ENCODE measurements around the gene FAM98B.
A peak's percentile ranks its signal among the peaks of the same experiment; 100 is the strongest.
"Not testable (repeated sequence)": the region's sequence is repeated elsewhere in the genome, so short reads cannot be mapped to it uniquely, and the experiment has no call there.

The FAM98B gene

DNA sequence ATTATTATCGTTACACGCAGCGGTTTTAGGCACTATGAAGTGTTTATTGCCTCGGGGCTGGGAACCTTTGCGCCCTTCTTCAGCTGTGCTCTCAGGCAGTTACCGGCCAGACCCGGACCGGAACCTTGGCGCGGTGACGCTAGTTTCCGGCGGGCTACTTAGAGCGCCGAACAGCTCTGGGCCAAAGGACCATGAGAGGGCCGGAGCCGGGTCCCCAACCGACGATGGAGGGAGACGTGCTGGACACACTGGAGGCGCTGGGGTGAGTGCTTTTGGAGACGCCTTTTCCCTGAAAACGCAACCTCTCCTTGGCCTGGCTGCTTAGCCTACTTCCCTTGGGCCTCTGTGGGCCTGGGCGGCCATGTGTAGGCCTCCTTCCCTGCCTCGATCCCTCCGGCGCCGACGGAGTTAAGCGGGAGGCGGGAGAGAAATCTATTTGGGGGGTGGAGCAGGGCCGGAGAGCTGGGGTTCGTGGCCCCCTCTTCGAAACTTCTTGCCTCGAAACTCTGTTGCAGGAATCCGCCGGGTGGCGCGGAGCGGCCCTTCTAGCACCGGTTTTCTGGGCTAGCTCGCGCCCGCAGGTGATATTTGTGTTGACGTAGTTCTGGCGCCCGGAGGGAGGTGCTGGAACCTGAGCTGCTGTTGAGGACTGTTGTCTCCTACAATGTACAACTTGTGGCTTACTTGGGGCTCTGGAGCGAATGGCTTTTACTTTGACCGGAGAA is at the start of gene FAM98B:
FAM98B (plus strand) TSS at position 157 of the 725 bp plus-strand sequence; CDS start at position 192, 35 bp downstream.
- peak within 1 kb of the TSS; percentile 90 for H3K4me3 Mint-ChIP-seq
- peaks cover 8% of the 10 kb centered on the region for H3K27me3 Mint-ChIP-seq
- peaks cover 22% of the 10 kb centered on the region for H3K36me3 Mint-ChIP-seq (ENCODE audit: low read depth)
- intact Hi-C loops (cut with micrococcal nuclease) = no loop called here
- H3K27ac Mint-ChIP-seq = peak within 1 kb of the TSS; percentile 92
- H3K4me1 Mint-ChIP-seq (ENCODE audit: low read depth) = peaks cover 37% of the 10 kb centered on the region
- H3K9me3 Mint-ChIP-seq = peaks cover 9% of the 10 kb centered on the region

DNA sequence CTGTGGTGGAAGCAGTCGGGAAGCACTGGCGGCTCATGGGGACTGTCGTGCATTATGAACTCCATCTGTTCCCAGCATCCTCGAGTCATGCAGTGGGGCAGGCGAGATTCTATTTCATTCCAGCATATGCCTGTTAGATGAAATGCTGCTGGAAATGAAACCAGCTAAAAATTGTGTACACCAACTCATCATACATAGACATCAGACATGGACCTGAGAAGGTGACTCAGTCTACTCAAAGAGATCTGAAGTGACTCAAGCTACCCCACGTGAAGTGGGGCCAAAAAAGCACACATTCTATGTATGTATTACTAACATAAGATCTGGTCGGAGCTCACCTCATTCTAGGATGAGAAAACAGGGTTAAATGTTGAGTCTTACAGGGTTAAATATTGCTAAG is 47.5 kb upstream of the FAM98B start:
- Mint-ChIP-seq H3K4me3 (no peak overlapping the region), H3K4me1 (ENCODE audit: low read depth) (peaks cover 14% of the 10 kb centered on the region), H3K36me3 (ENCODE audit: low read depth) (no peaks in the 10 kb centered on the region), H3K27me3 (peaks cover 5% of the 10 kb centered on the region), H3K9me3 (no peaks in the 10 kb centered on the region), H3K27ac (no peak overlapping the region)
- intact Hi-C loops (cut with micrococcal nuclease) = loop anchor here (5.0 kb wide), 1 partner anchor 44 kb away; no protein-coding TSS in a partner anchor

DNA sequence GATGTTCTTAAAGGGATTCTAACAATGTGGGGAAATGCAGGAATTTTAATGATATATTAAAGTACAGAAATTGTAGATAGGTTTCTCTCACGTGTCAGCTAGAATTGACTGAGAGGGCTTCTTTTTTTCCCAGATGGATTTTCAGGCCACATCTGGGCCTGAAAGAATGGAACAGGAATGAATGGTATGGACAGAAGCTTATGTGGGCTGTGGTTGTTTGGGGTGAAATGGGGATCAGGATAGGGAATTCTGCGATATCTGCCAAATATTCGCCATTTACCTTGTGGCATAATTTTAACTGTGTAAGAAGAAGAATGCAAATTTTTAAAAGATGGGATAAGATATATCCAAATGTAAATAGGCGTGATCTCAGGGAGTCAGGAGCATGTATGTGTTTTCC is 45.4 kb upstream of the FAM98B start:
- no peak overlapping the region for H3K4me3 Mint-ChIP-seq

DNA sequence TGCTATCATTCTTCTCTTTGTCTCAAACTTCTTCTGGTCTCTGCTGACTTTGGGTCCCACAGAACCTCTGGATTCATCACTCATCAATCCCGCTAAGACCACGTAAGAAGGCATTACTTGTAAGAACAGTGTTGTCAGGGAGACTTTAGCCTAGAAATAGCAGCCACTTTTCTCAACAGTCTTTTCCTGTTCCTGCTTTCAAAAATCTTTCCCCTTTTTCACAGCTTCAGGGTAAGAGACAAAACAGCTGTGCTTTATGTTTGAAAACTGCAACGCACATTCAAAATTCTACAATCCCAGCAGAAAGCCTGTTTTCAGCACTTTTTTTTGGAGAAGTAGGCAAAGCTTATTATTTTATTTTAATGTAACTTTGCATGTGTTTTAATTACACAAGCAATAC is 42.0 kb upstream of the FAM98B start:
- Mint-ChIP-seq H3K4me3 (peak overlapping the region; percentile 55), H3K4me1 (ENCODE audit: low read depth) (peaks cover 21% of the 10 kb centered on the region), H3K27me3 (peaks cover 4% of the 10 kb centered on the region), H3K36me3 (ENCODE audit: low read depth) (no peaks in the 10 kb centered on the region), H3K27ac (peak overlapping the region; percentile 86), H3K9me3 (no peaks in the 10 kb centered on the region)
- intact Hi-C loops (cut with micrococcal nuclease) = no loop called here

More for the DNA sequence above, 45.4 kb upstream of the FAM98B start:
- no peaks in the 10 kb centered on the region for H3K9me3 Mint-ChIP-seq
- peaks cover 20% of the 10 kb centered on the region for H3K4me1 Mint-ChIP-seq (ENCODE audit: low read depth)
- H3K36me3 Mint-ChIP-seq (ENCODE audit: low read depth) = no peaks in the 10 kb centered on the region
- intact Hi-C loops (cut with micrococcal nuclease) = loop anchor here (5.0 kb wide), 1 partner anchor 46 kb away; no protein-coding TSS in a partner anchor
- no peak overlapping the region for H3K27ac Mint-ChIP-seq
- peaks cover 5% of the 10 kb centered on the region for H3K27me3 Mint-ChIP-seq

DNA sequence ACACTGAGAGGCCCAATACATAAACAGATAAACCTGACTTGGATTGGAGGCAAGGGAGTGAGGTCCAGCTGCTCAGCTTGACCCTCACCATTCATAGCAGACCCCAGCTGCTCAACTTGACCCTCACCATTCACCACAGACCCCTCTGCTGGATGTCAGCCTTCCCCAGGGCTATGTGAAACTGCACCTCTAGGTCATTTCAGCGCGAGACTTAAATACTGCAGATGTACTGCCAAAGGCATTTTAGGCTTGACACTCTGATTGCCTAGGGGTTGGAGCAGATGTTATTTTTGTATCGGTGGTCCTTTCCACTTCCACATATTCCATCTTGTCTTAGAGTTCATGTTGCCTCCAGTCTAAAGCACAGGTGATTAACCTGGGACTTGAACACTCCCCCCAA is 41.5 kb upstream of the FAM98B start:
- Mint-ChIP-seq H3K9me3 (no peaks in the 10 kb centered on the region), H3K27ac (peak overlapping the region; percentile 86), H3K36me3 (ENCODE audit: low read depth) (no peaks in the 10 kb centered on the region), H3K27me3 (peaks cover 4% of the 10 kb centered on the region), H3K4me3 (no peak overlapping the region), H3K4me1 (ENCODE audit: low read depth) (peaks cover 21% of the 10 kb centered on the region)
- intact Hi-C loops (cut with micrococcal nuclease) = no loop called here

DNA sequence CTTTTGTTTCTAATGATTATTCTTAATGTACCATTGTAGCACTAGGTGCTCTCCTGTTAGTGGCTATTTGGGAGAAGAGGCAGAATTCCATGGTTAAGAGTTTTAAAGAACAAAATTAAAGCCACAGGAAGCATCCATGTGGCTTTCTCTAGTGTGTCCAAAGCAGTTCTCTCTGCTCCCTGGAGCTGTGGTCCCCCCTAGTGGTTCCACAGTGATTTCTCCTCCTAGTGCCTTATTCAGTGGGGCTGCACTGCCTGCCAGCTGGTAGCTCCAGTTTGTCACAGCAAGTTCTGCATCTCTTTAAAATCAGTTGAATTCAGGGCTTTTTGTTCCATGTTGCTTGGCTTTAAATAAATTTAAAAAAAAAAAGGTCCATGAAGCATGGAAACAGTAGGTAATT is 39.6 kb upstream of the FAM98B start:
- Mint-ChIP-seq H3K36me3 (ENCODE audit: low read depth) (no peaks in the 10 kb centered on the region), H3K4me3 (no peak overlapping the region)

DNA sequence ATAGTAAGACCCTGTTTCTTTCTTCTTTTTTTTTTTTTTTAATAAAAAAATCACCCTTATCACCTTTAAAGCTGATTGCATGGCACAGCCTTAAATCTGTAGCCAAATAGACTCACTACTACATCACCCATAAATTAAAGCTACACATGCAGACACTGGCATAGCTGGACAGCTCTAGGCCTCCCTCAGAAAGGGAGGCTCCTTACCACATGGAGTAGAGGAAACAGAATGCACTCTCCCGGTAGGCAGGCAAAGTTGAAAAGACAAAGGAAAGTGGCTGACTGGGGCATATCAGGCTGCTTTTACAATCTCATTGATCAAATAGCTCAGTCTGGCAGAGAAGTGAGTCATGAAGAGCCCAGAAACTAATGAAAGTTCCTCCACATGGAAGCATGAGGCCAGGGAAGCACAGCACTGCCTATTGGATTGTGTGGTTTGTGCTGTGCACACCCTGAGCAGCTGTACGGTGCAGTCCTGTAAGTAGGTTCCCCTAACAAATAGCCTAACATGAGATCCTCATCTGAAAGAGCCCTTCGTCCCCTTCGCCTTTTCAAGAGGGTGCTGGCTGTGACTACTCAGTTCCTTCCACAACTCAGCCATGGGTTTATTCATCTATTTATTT is 32.7 kb upstream of the FAM98B start:
- Mint-ChIP-seq H3K27me3 (peaks cover 9% of the 10 kb centered on the region), H3K9me3 (no peaks in the 10 kb centered on the region), H3K27ac (no peak overlapping the region), H3K4me1 (ENCODE audit: low read depth) (no peaks in the 10 kb centered on the region), H3K36me3 (ENCODE audit: low read depth) (no peaks in the 10 kb centered on the region), H3K4me3 (no peak overlapping the region)
- intact Hi-C loops (cut with micrococcal nuclease) = no loop called here

More for the DNA sequence above, 39.6 kb upstream of the FAM98B start:
- Mint-ChIP-seq H3K9me3 (no peaks in the 10 kb centered on the region), H3K4me1 (ENCODE audit: low read depth) (peaks cover 21% of the 10 kb centered on the region), H3K27ac (no peak overlapping the region), H3K27me3 (peaks cover 4% of the 10 kb centered on the region)
- intact Hi-C loops (cut with micrococcal nuclease) = loop anchor here (2.0 kb wide), 1 partner anchor 420 kb away; no protein-coding TSS in a partner anchor

DNA sequence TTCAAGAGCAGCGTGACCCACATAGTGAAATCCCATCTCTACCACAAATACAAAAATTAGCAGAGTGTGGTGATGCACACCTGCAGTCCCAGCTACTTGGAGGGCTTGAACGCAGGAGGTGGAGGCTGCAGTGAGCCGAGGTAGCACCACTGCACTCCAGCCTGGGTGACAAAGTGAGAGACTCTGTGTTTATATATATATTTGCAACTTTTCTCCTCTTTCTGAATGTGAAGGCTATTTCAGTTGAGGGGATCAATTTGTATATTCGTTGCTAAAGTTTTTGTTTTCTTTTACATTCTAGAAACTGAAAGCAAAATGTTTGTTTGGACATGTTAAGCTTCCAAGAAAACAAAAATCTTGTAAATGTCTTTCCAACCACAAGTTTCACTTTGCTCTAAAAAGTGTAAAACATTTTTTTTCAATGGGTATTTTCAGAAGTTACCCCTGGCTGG is 29.8 kb upstream of the FAM98B start:
- intact Hi-C loops (cut with micrococcal nuclease) = no loop called here

DNA sequence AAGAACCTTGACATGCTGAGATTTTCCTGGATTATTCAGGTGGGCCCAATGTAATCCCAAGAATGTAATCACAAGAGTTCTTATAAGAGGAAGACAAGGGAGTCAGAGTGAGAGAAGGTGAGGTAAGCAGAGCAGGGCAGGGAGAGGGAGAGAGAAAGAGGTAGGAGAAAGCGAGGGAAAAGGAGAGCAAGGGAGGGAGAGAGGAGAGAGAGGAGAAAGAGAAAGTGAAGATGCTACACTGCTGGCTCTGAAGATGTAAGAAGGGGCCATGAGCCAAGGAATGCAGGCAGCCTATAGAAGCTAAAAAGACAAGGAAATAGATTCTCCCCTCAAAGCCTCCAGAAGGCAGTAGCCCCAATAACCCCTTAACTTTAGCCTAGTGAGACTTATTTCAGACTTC is 28.7 kb upstream of the FAM98B start:
- no peaks in the 10 kb centered on the region for H3K36me3 Mint-ChIP-seq (ENCODE audit: low read depth)
- H3K27me3 Mint-ChIP-seq = peaks cover 10% of the 10 kb centered on the region
- no peak overlapping the region for H3K4me3 Mint-ChIP-seq
- H3K4me1 Mint-ChIP-seq (ENCODE audit: low read depth) = no peaks in the 10 kb centered on the region
- H3K9me3 Mint-ChIP-seq = no peaks in the 10 kb centered on the region
- intact Hi-C loops (cut with micrococcal nuclease) = no loop called here
- H3K27ac Mint-ChIP-seq = no peak overlapping the region

More for the DNA sequence above, 29.8 kb upstream of the FAM98B start:
- no peaks in the 10 kb centered on the region for H3K36me3 Mint-ChIP-seq (ENCODE audit: low read depth)
- peaks cover 12% of the 10 kb centered on the region for H3K27me3 Mint-ChIP-seq
- H3K9me3 Mint-ChIP-seq = no peaks in the 10 kb centered on the region
- no peaks in the 10 kb centered on the region for H3K4me1 Mint-ChIP-seq (ENCODE audit: low read depth)
- no peak overlapping the region for H3K27ac Mint-ChIP-seq
- no peak overlapping the region for H3K4me3 Mint-ChIP-seq

DNA sequence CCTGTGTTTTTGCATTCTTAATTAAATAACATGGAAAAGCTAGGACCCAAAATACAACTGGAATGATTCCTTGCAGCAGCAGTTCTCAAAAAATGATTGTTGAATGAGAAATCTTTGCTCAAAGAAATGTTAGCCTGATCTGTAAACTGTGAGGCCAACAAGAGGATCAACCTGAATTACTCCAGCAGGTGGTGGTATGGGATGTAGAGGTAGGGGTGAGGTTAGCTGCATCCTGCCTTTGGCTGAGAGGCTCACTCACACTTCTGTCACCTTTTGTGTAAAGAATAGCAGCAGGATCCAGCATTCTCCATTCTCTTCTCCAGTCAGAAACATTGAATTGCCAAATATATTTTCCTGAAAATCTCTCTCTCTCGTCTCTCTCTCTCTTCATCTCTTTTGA is 26.5 kb upstream of the FAM98B start:
- Mint-ChIP-seq H3K27ac (no peak overlapping the region), H3K27me3 (peaks cover 6% of the 10 kb centered on the region), H3K9me3 (no peaks in the 10 kb centered on the region), H3K4me3 (no peak overlapping the region), H3K4me1 (ENCODE audit: low read depth) (no peaks in the 10 kb centered on the region), H3K36me3 (ENCODE audit: low read depth) (no peaks in the 10 kb centered on the region)
- intact Hi-C loops (cut with micrococcal nuclease) = no loop called here

DNA sequence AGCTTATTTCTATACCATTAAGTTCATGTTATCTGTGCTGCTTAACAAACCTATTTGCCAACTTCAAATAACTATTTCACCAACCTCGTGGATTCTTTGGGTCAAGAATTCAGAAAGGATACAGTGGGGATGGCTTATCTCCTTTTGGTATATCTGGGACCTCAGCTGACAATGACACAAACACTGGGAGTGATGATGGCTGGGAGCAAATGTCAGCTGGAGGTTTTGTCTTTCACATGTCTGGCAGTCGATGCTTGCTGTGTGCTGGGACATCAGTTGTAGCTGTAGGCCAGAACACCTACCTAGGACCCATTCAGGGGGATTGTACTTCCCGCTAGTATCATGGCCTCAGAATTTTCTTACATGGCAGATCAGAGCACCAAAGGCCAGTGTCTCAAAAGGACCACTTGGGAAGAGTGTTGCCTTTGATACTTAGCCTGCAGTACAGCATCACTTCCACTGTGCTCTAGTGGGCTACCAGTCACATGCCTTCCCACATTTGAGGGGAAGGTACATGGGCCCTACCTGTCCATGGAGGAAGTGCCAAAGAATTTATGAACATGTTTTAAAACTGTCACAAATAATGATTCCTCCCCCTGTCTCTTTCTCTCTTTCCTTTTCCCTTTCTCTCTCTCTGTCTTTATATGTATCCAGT is 23.7 kb upstream of the FAM98B start:
- no peaks in the 10 kb centered on the region for H3K4me1 Mint-ChIP-seq (ENCODE audit: low read depth)
- no peaks in the 10 kb centered on the region for H3K36me3 Mint-ChIP-seq (ENCODE audit: low read depth)
- no peak overlapping the region for H3K4me3 Mint-ChIP-seq
- H3K9me3 Mint-ChIP-seq = no peaks in the 10 kb centered on the region
- no peak overlapping the region for H3K27ac Mint-ChIP-seq
- intact Hi-C loops (cut with micrococcal nuclease) = no loop called here
- peaks cover 8% of the 10 kb centered on the region for H3K27me3 Mint-ChIP-seq

DNA sequence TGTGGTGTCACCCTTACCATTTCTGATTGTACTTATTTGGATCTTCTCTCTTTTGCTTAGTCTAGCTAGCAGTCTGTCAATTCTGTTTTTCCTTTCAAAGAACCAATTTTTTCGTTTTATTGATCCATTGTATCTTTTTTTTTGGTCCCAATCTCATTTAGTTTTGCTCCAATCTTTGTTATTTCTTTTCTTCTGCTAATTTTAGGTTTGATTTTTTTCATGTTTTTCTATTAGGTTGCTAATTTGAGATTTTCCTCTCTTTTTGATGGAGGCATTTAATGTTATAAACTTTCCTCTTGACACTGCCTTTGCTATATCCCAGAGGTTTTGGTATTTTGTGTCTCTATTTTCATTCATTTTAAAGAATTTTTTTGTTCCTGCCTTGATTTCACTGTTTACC is 16.9 kb upstream of the FAM98B start:
- Mint-ChIP-seq H3K9me3 (no peaks in the 10 kb centered on the region), H3K27ac (no peak overlapping the region), H3K4me3 (no peak overlapping the region), H3K27me3 (peaks cover 4% of the 10 kb centered on the region), H3K4me1 (ENCODE audit: low read depth) (peaks cover 19% of the 10 kb centered on the region), H3K36me3 (ENCODE audit: low read depth) (no peaks in the 10 kb centered on the region)
- intact Hi-C loops (cut with micrococcal nuclease) = loop anchor here (5.0 kb wide), 1 partner anchor 40 kb away; no protein-coding TSS in a partner anchor

DNA sequence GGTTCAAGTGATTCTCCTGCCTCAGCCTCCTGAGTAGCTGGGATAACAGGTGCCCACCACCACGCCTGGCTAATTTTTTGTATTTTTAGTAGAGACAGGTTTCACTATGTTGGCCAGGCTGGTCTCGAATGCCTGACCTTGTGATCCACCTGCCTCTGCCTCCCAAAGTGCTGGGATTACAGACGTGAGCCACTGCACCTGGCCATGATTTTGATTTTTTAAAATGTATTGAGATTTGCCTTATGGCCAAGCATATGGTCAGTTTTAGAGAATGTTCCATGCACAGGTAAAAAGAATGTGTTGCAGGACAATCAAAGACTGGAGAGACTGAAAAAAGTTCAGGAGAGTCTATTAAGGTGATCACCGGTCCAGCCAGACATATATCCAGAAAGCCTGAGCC is 16.3 kb upstream of the FAM98B start:
- not testable (repeated sequence) for H3K36me3 Mint-ChIP-seq (ENCODE audit: low read depth); H3K4me3 Mint-ChIP-seq; H3K27ac Mint-ChIP-seq; H3K27me3 Mint-ChIP-seq; H3K9me3 Mint-ChIP-seq
- intact Hi-C loops (cut with micrococcal nuclease) = loop anchor here (5.0 kb wide), 1 partner anchor 40 kb away; no protein-coding TSS in a partner anchor
- H3K4me1 Mint-ChIP-seq (ENCODE audit: low read depth) = peaks cover 19% of the 10 kb centered on the region
